Coronary artery (tissue), 2 donors: Measurements from ENCODE around the gene TRIO.

Source experiments
- DNase-seq: peaks from one replicate; pipeline ENCODE4 v3.0.0-alpha.2; 2017; ENCODE audit warnings: low spot score
- H3K27ac ChIP-seq, 2 donors: fragments of 200-600 bp; sonication (generic); one replicate each; pipeline ENCODE4 v1.5.1; 2016 to 2019
- H3K4me3 ChIP-seq: fragments of 200-600 bp; sonication (generic); 2 replicates; pipeline ENCODE4 v1.5.1; 2016; ENCODE audit warnings: mild to moderate bottlenecking, moderate library complexity
- CTCF ChIP-seq: fragments of 200-600 bp; sonication (generic); IDR thresholded peaks from one replicate; pipeline ENCODE4 v1.5.1; 2019; ENCODE audit warnings: antibody characterized with exemption

Gene TRIO

GRCh38 chr5:14298126-14298847 is 155.1 kb downstream of the TRIO start:
- DNase-seq, result no peak
- Histone ChIP-seq H3K4me3 (no peak overlapping the region), H3K27ac (no peak overlapping the region)
- TF ChIP-seq CTCF, result no peak

GRCh38 chr5:14299666-14300065 is 156.5 kb downstream of the TRIO start:
- Histone ChIP-seq H3K27ac (no peak overlapping the region), H3K4me3 (no peak overlapping the region)
- TF ChIP-seq CTCF, result no peak
- no peak for DNase-seq

GRCh38 chr5:14301186-14301585 is 158.0 kb downstream of the TRIO start:
- TF ChIP-seq CTCF, result no peak
- H3K27ac ChIP-seq, result no peak overlapping the region
- no peak for DNase-seq
- no peak overlapping the region for H3K4me3 ChIP-seq

- DNase-seq, result no peak
- Histone ChIP-seq H3K27ac (no peak overlapping the region), H3K4me3 (no peak overlapping the region)
- no peak for TF ChIP-seq CTCF
These were observed 159.2 kb downstream of the TRIO start for GRCh38 chr5:14302330-14302729.

GRCh38 chr5:14305045-14305444 is 161.9 kb downstream of the TRIO start:
- no peak for DNase-seq
- Histone ChIP-seq H3K4me3 (no peak overlapping the region), H3K27ac (no peak overlapping the region)
- no peak for TF ChIP-seq CTCF

- TF ChIP-seq CTCF, result no peak
- Histone ChIP-seq H3K27ac (no peak overlapping the region), H3K4me3 (no peak overlapping the region)
- no peak for DNase-seq
These were observed 163.2 kb downstream of the TRIO start for GRCh38 chr5:14306329-14306815.
